K562 (cell line): ENCODE measurements around the gene KIF7.

Experiments used
- ATF7 ChIP-seq: fragments of 450-650 bp; IDR thresholded peaks from 2 replicates; pipeline ENCODE4 v1.7.1; 2014; ENCODE audit warnings: mild to moderate bottlenecking, moderate library complexity
- CBX8 ChIP-seq: fragments of 200-600 bp; sonication (generic); IDR thresholded peaks from 2 replicates; pipeline ENCODE4 v1.6.1; 2012; ENCODE audit warnings: borderline replicate concordance, mixed run types, low read depth, mild to moderate bottlenecking, moderate library complexity, mixed read lengths, low read length, control low read depth, inconsistent platforms; ENCODE audit not compliant: poor library complexity, severe bottlenecking; ENCODE audit errors: extremely low read depth
- RFX5 ChIP-seq: IDR thresholded peaks from 2 replicates; pipeline ENCODE4 v1.6.1; 2011; ENCODE audit warnings: low read depth, mild to moderate bottlenecking, improper control_type of control experiment, low read length
- SMAD1 ChIP-seq: fragments of 150-350 bp; IDR thresholded peaks from 2 replicates; pipeline ENCODE4 v1.6.1; 2014; ENCODE audit warnings: low read length, low read depth; ENCODE audit not compliant: partially characterized antibody
- SMARCA4 ChIP-seq: fragments of 450-650 bp; IDR thresholded peaks from 2 replicates; pipeline ENCODE4 v1.6.1; 2016
- ZNF232 ChIP-seq: sonication (generic); formaldehyde crosslinking; IDR thresholded peaks from 2 replicates; pipeline ENCODE4 v1.8.0; 2022; ENCODE audit warnings: mild to moderate bottlenecking, missing genetic modification reagents
- ZNF76 ChIP-seq: fragments of 250-450 bp; sonication (Bioruptor Pico); IDR thresholded peaks from 2 replicates; pipeline ENCODE4 v1.4.0; 2020; ENCODE audit warnings: mild to moderate bottlenecking, moderate library complexity, borderline replicate concordance
- TF ChIP-seq, protein P1 (sequence below), 3 experiments: IDR thresholded peaks in 2 of 3; conservative IDR thresholded peaks in 1 of 3; 2 replicates each; pipeline ENCODE4 v1.5.1; 2011 to 2012; ENCODE audit warnings: low read length in 3 of 3, mild to moderate bottlenecking in 3 of 3, control low read depth in 2 of 3, improper control_type of control experiment in 1 of 3, inconsistent platforms in 1 of 3, low read depth in 1 of 3, mixed read lengths in 1 of 3, moderate library complexity in 1 of 3; ENCODE audit not compliant: insufficient read depth in 2 of 3

DNA sequence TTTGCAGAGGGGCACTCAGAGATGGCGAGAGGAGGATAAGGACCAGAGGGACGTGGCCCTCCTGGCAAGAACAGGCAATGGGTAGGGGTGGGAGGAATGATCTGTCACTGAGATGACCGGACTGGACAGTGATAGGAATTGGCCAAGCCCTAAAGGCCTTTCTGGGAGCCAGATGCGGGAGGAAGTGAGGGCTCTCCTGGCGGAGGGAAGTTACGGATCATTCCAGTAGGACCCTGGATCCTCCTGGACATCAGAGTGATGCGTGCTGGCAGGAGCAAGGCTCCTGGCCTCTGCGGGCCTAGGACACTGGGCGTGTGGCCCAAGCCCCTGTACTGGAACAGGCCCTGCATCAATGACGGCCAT lies 23.4 kb downstream of the KIF7 start:
- TF ChIP-seq RFX5 = no peak
- TF ChIP-seq, protein P1, sequence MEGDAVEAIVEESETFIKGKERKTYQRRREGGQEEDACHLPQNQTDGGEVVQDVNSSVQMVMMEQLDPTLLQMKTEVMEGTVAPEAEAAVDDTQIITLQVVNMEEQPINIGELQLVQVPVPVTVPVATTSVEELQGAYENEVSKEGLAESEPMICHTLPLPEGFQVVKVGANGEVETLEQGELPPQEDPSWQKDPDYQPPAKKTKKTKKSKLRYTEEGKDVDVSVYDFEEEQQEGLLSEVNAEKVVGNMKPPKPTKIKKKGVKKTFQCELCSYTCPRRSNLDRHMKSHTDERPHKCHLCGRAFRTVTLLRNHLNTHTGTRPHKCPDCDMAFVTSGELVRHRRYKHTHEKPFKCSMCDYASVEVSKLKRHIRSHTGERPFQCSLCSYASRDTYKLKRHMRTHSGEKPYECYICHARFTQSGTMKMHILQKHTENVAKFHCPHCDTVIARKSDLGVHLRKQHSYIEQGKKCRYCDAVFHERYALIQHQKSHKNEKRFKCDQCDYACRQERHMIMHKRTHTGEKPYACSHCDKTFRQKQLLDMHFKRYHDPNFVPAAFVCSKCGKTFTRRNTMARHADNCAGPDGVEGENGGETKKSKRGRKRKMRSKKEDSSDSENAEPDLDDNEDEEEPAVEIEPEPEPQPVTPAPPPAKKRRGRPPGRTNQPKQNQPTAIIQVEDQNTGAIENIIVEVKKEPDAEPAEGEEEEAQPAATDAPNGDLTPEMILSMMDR (IDR thresholded peaks at IDR 0.05 in 2 of 3, conservative IDR thresholded peaks at IDR 0.05 in 1 of 3; ENCODE audit: insufficient read depth in 2 of 3, low read depth in 1 of 3, low read length in 3 of 3) = no peak
- TF ChIP-seq SMAD1 = no peak
- TF ChIP-seq ZNF232 (CRISPR knock-in tag) = no peak
- no peak for TF ChIP-seq CBX8
- no peak for TF ChIP-seq SMARCA4
- TF ChIP-seq ZNF76 (CRISPR knock-in tag) = no peak
- no peak for TF ChIP-seq ATF7
